SU-DHL-6 (cell line): ENCODE measurements around the gene APC2.
A peak's percentile ranks its signal among the peaks of the same experiment; 100 is the strongest.

Experiments used
- H2AFZ ChIP-seq: fragments of 200-600 bp; sonication (generic); 2 replicates; pipeline ENCODE4 v1.6.1; 2014; ENCODE audit warnings: low read depth, mild to moderate bottlenecking, moderate library complexity, mixed read lengths, antibody characterized with exemption, low read length; ENCODE audit not compliant: severe bottlenecking
- H3F3A ChIP-seq: fragments of 200-600 bp; shearing (Covaris generic); 2 replicates; pipeline ENCODE4 v1.6.0; 2016; ENCODE audit warnings: antibody characterized with exemption, mild to moderate bottlenecking; ENCODE audit not compliant: insufficient read depth
- H3K27ac ChIP-seq: fragments of 200-600 bp; sonication (generic); 2 replicates; pipeline ENCODE4 v1.5.1; 2016; ENCODE audit warnings: low read depth, mild to moderate bottlenecking, low read length, moderate library complexity, mixed read lengths
- H3K27me3 ChIP-seq: fragments of 200-600 bp; sonication (generic), shearing (Covaris generic); 2 replicates; pipeline ENCODE4 v1.6.0; 2014; ENCODE audit warnings: mild to moderate bottlenecking, low read length
- H3K36me3 ChIP-seq: fragments of 200-600 bp; sonication (generic); 2 replicates; pipeline ENCODE4 v1.6.1; 2014; ENCODE audit warnings: mild to moderate bottlenecking, low read length, mixed read lengths
- H3K4me2 ChIP-seq: fragments of 300-600, 200-600 bp; shearing (Covaris generic), sonication (generic); 2 replicates; pipeline ENCODE4 v1.6.0; 2014; ENCODE audit warnings: low read length, low read depth, mild to moderate bottlenecking; ENCODE audit not compliant: poor library complexity, severe bottlenecking
- H3K4me3 ChIP-seq: fragments of 200-600 bp; sonication (generic); 2 replicates; pipeline ENCODE4 v1.5.1; 2014; ENCODE audit warnings: antibody characterized with exemption, low read length, mild to moderate bottlenecking, mixed read lengths; ENCODE audit not compliant: insufficient read depth, poor library complexity, severe bottlenecking
- H3K79me2 ChIP-seq: fragments of 200-600 bp; sonication (generic); 2 replicates; pipeline ENCODE4 v1.6.1; 2014; ENCODE audit warnings: mild to moderate bottlenecking, low read length, moderate library complexity; ENCODE audit not compliant: insufficient read depth
- H3K9ac ChIP-seq: fragments of 200-600 bp; sonication (generic); 2 replicates; pipeline ENCODE4 v1.7.0; 2014; ENCODE audit warnings: mild to moderate bottlenecking, low read length
- H3K9me2 ChIP-seq: fragments of 200-600 bp; sonication (generic); replicated peaks from 2 replicates; pipeline ENCODE4 v1.6.1; 2014; ENCODE audit warnings: low read length; ENCODE audit not compliant: insufficient read depth
- H3K9me3 ChIP-seq: fragments of 200-600 bp; sonication (generic); 2 replicates; pipeline ENCODE4 v1.6.1; 2014; ENCODE audit warnings: low read length, mixed read lengths; ENCODE audit not compliant: insufficient read depth
- H4K20me1 ChIP-seq: fragments of 200-600 bp; sonication (generic); 2 replicates; pipeline ENCODE4 v1.6.1; 2014; ENCODE audit warnings: low read depth, mild to moderate bottlenecking, antibody characterized with exemption, low read length, moderate library complexity, mixed read lengths
- EZH2phosphoT487 ChIP-seq: fragments of 200-600 bp; sonication (generic), shearing (Covaris generic); conservative IDR thresholded peaks from 2 replicates; pipeline ENCODE4 v1.6.1; 2018; ENCODE audit warnings: mild to moderate bottlenecking, antibody characterized with exemption, low read length, moderate library complexity, mixed read lengths
- TF ChIP-seq, protein P1 (sequence below): fragments of 200-600 bp; sonication (generic); IDR thresholded peaks from one replicate; pipeline ENCODE4 v1.5.1; 2017; ENCODE audit warnings: antibody characterized with exemption, mild to moderate bottlenecking, low read length, moderate library complexity; ENCODE audit not compliant: insufficient read depth, poor library complexity, severe bottlenecking

The APC2 gene

DNA sequence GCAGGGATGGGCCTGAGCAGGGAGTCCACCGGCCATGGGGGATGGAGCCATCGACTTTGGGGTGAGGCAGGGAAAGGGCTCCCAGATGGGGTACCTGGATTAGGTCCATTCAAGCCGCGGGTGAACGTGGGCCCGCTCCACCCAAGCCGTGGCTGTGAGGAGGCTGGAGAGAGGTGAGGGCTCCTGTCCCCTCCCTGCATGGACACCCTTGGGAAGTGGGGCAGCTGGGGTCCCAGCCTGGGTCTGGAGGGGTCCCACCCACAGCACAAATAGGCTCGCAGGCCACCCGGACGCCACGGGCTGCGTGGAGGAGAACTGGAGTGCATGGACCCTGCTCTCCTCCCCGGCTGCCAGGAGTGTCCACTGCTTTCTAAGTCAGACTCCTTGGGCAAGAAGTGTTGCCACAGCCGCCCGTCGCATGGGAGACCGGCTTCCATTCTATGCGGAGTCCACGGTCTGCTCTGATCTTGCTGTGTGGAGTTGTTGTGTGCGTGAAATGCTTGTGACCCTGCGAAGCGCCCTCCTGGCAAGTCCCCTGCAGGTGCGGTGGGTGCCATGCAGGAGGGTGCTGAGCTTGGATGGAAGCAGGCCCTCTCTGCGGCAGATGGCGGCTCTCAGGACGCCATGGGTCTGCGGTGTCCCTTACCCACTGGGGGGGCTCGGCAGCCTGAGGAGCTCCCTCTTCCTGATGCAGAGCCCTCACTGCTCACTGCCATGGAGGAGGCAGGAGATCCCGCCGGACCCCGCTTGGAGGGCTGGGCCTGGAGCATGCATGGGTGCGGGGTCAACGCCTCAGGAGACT lies 40.5 kb upstream of the APC2 start:
- Histone ChIP-seq H3K9me2 (no peaks in the 10 kb centered on the region), H3K4me2 (peak overlapping the region; percentile 79), H4K20me1 (peaks cover 21% of the 10 kb centered on the region; the same call in 1 of the 2 replicates), H3K27me3 (no peaks in the 10 kb centered on the region), H3K27ac (no peak overlapping the region), H3K36me3 (0 out of 2 replicates have a peak, but pooled peaks cover 3% of the 10 kb centered on the region), H2AFZ (no peak overlapping the region), H3K79me2 (peaks cover 67% of the 10 kb centered on the region), H3K4me3 (peak overlapping the region; percentile 93), H3K9ac (peak overlapping the region; percentile 100), H3K9me3 (no peaks in the 10 kb centered on the region), H3F3A (0 out of 2 replicates have a peak, but pooled peaks cover 6% of the 10 kb centered on the region)
- no peak for TF ChIP-seq EZH2phosphoT487
- TF ChIP-seq, protein P1, sequence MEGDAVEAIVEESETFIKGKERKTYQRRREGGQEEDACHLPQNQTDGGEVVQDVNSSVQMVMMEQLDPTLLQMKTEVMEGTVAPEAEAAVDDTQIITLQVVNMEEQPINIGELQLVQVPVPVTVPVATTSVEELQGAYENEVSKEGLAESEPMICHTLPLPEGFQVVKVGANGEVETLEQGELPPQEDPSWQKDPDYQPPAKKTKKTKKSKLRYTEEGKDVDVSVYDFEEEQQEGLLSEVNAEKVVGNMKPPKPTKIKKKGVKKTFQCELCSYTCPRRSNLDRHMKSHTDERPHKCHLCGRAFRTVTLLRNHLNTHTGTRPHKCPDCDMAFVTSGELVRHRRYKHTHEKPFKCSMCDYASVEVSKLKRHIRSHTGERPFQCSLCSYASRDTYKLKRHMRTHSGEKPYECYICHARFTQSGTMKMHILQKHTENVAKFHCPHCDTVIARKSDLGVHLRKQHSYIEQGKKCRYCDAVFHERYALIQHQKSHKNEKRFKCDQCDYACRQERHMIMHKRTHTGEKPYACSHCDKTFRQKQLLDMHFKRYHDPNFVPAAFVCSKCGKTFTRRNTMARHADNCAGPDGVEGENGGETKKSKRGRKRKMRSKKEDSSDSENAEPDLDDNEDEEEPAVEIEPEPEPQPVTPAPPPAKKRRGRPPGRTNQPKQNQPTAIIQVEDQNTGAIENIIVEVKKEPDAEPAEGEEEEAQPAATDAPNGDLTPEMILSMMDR = no peak

DNA sequence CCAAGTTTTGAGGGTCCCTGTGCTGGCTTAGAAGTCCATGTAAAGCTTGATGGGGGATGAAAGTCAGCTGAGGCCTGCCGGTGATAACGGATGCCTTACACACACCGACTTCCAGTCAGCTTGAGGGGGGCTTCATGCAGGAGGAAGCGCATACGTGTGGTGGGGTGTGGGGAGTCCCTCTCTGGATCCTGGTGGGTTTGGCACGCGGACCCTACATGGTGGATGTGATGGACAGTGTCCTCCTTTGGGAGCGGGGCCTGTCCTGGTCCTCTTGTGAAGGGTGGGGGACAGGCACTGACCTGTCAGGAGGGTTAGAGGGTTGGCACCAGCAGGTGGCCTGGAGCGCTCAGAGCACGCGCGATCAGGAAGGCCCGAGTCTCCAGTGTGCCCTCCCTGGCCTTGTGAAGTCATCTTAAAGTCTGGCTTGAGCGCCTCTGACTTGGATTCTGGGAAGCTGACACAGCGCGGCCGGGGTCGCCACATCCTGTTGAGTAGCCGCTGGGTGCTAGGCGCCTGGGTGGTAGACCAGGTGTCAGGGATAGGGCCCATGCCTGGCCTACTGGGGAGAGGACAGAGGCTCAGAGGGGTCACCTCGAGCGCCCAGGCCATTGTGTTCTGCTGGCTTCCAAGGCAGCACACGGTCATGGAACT lies 39.7 kb upstream of the APC2 start:
- Histone ChIP-seq H3K36me3 (0 out of 2 replicates have a peak, but pooled peaks cover 3% of the 10 kb centered on the region), H3K9ac (peak overlapping the region; percentile 100)

DNA sequence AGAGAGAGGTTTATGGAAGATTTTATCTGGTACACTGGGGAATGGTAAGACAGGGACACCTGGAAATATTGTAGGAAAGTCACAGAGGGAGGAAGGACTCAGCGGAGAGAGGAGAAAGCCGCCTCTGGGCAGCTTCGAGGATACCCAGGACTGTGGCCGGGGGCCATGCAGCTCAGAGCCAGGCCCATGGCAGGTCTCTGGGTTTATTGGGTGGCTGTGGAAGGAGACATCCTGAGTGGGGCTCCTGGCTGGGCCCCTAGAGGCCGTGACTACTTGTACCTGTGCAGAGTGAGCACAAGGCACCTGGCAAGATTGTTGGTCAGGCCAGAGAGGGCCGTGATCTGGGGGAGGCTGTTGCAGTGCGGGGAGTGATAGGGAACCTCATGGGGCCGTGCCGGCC lies 39.1 kb upstream of the APC2 start:
- H2AFZ ChIP-seq = no peak overlapping the region
- H4K20me1 ChIP-seq = peaks cover 27% of the 10 kb centered on the region; the same call in 1 of the 2 replicates
- H3F3A ChIP-seq = 0 out of 2 replicates have a peak, but pooled peaks cover 6% of the 10 kb centered on the region
- peak overlapping the region; percentile 79 for H3K4me2 ChIP-seq
- peaks cover 81% of the 10 kb centered on the region for H3K79me2 ChIP-seq
- TF ChIP-seq EZH2phosphoT487 = no peak
- TF ChIP-seq, protein P1 = no peak
- 0 out of 2 replicates have a peak, but pooled peaks cover 3% of the 10 kb centered on the region for H3K36me3 ChIP-seq
- H3K9me3 ChIP-seq = no peaks in the 10 kb centered on the region
- no peak overlapping the region for H3K27ac ChIP-seq
- H3K9ac ChIP-seq = peak overlapping the region; percentile 100; the same call in 1 of the 2 replicates
- no peak overlapping the region for H3K4me3 ChIP-seq
- no peaks in the 10 kb centered on the region for H3K9me2 ChIP-seq
- no peaks in the 10 kb centered on the region for H3K27me3 ChIP-seq

More for the DNA sequence above, 39.7 kb upstream of the APC2 start:
- no peak overlapping the region for H2AFZ ChIP-seq
- peak overlapping the region; percentile 93 for H3K4me3 ChIP-seq
- H3F3A ChIP-seq = 0 out of 2 replicates have a peak, but pooled peaks cover 6% of the 10 kb centered on the region
- H4K20me1 ChIP-seq = peaks cover 27% of the 10 kb centered on the region; the same call in 1 of the 2 replicates
- TF ChIP-seq EZH2phosphoT487 = no peak
- TF ChIP-seq, protein P1 = no peak
- H3K27ac ChIP-seq = no peak overlapping the region
- H3K4me2 ChIP-seq = peak overlapping the region; percentile 79
- H3K9me2 ChIP-seq = no peaks in the 10 kb centered on the region
- H3K9me3 ChIP-seq = no peaks in the 10 kb centered on the region
- peaks cover 76% of the 10 kb centered on the region for H3K79me2 ChIP-seq
- no peaks in the 10 kb centered on the region for H3K27me3 ChIP-seq
